ENCODE measurements around the gene EEFSEC. TPM values are rescaled to one million over a fixed set of nuclear protein-coding genes. Genes with fewer than 3 reads are reported as not detected.

Gene EEFSEC
- total RNA-seq, 1 experiment from 2014 or later: 9.6 TPM

- no peak overlapping the region for H3K9ac ChIP-seq (ENCODE audit: low read length)
- H3K36me3 ChIP-seq (ENCODE audit: low read depth, low read length): no peaks in the 10 kb centered on the region
- H4K20me1 ChIP-seq (ENCODE audit: low read length): no peaks in the 10 kb centered on the region
- no TSS peak for BruUV-seq (replicated peaks)
- H3F3A ChIP-seq (ENCODE audit: low read length, unreplicated experiment): no peaks in the 10 kb centered on the region
- no peaks in the 10 kb centered on the region for H3K9me2 ChIP-seq (replicated peaks; ENCODE audit: low read length)
- H3K4me3 ChIP-seq (ENCODE audit: low read length): no peak overlapping the region
- no peaks in the 10 kb centered on the region for H3K9me3 ChIP-seq (ENCODE audit: low read length)
- no peak overlapping the region for H2AFZ ChIP-seq (ENCODE audit: low read length)
- ChIA-PET CTCF (no interaction called here), POLR2A (ENCODE audit: unreplicated experiment) (no interaction called here)
- no peak for ATAC-seq
- H3K27ac ChIP-seq (ENCODE audit: low read length): no peak overlapping the region
- no peaks in the 10 kb centered on the region for H3K27me3 ChIP-seq (ENCODE audit: low read length)
- H3K4me1 ChIP-seq (ENCODE audit: insufficient read depth, low read length): peaks cover 21% of the 10 kb centered on the region
- no peak for DNase-seq
- H3K79me2 ChIP-seq (ENCODE audit: low read length): no peaks in the 10 kb centered on the region
- no peak overlapping the region for H3K4me2 ChIP-seq (ENCODE audit: low read length)
- intact Hi-C loops (cut with micrococcal nuclease): no loop called here
- TF ChIP-seq CTCF (conservative IDR thresholded peaks at IDR 0.05; ENCODE audit: low read depth, low read length): no peak
- no peak for TF ChIP-seq EZH2phosphoT487 (IDR thresholded peaks at IDR 0.05; ENCODE audit: borderline replicate concordance, low read length)
- TF ChIP-seq EZH2 (IDR thresholded peaks at IDR 0.05; ENCODE audit: low read length, unreplicated experiment): no peak
Measured at GRCh38 chr3:128340198-128340903, 187.1 kb downstream of the EEFSEC start.

GRCh38 chr3:128340904-128341555 lies 187.7 kb downstream of the EEFSEC start:
- Histone ChIP-seq H4K20me1 (ENCODE audit: low read length) (no peaks in the 10 kb centered on the region), H3K27me3 (ENCODE audit: low read length) (no peaks in the 10 kb centered on the region), H3K9me3 (ENCODE audit: low read length) (no peaks in the 10 kb centered on the region), H3K4me2 (ENCODE audit: low read length) (no peak overlapping the region), H2AFZ (ENCODE audit: low read length) (no peak overlapping the region), H3K9ac (ENCODE audit: low read length) (no peak overlapping the region), H3K36me3 (ENCODE audit: low read depth, low read length) (no peaks in the 10 kb centered on the region), H3K4me1 (ENCODE audit: insufficient read depth, low read length) (peaks cover 14% of the 10 kb centered on the region), H3K4me3 (ENCODE audit: low read length) (no peak overlapping the region), H3F3A (ENCODE audit: low read length, unreplicated experiment) (no peaks in the 10 kb centered on the region), H3K79me2 (ENCODE audit: low read length) (no peaks in the 10 kb centered on the region), H3K9me2 (replicated peaks; ENCODE audit: low read length) (no peaks in the 10 kb centered on the region), H3K27ac (ENCODE audit: low read length) (no peak overlapping the region)
- no peak for DNase-seq
- no peak for TF ChIP-seq EZH2phosphoT487 (IDR thresholded peaks at IDR 0.05; ENCODE audit: borderline replicate concordance, low read length)
- no peak for TF ChIP-seq EZH2 (IDR thresholded peaks at IDR 0.05; ENCODE audit: low read length, unreplicated experiment)
- no peak for TF ChIP-seq CTCF (conservative IDR thresholded peaks at IDR 0.05; ENCODE audit: low read depth, low read length)
- no TSS peak for BruUV-seq (replicated peaks)
- no peak for ATAC-seq
- ChIA-PET CTCF (no interaction called here), POLR2A (ENCODE audit: unreplicated experiment) (no interaction called here)
- intact Hi-C loops (cut with micrococcal nuclease): no loop called here

Data from PC-3 (cell line).